Trophoblast cell (in vitro differentiated cells and primary cell): Measurements from ENCODE around the gene MBP.

Source experiments
- DNase-seq, 2 donors: peaks; one replicate each; pipeline ENCODE4 v3.0.0-alpha.2; 2016
- H2AFZ ChIP-seq: 2 replicates; pipeline ENCODE4 v1.6.1; 2013; ENCODE audit warnings: low read length, moderate library complexity, mild to moderate bottlenecking; ENCODE audit not compliant: insufficient read depth, poor library complexity
- H2AK5ac ChIP-seq: 2 replicates; pipeline ENCODE4 v1.6.1; 2013; ENCODE audit warnings: mild to moderate bottlenecking, low read length
- H2BK120ac ChIP-seq: 2 replicates; pipeline ENCODE4 v1.6.1; 2013; ENCODE audit warnings: low read length, mild to moderate bottlenecking, moderate library complexity; ENCODE audit not compliant: insufficient read depth, poor library complexity
- H2BK12ac ChIP-seq: 2 replicates; pipeline ENCODE4 v1.6.1; 2013; ENCODE audit warnings: mild to moderate bottlenecking, low read length, moderate library complexity
- H2BK5ac ChIP-seq: 2 replicates; pipeline ENCODE4 v1.6.1; 2013; ENCODE audit warnings: low read length, low read depth, moderate library complexity, mild to moderate bottlenecking; ENCODE audit not compliant: poor library complexity
- H3K14ac ChIP-seq: 2 replicates; pipeline ENCODE4 v1.6.1; 2013; ENCODE audit warnings: mild to moderate bottlenecking, low read length
- H3K18ac ChIP-seq: 2 replicates; pipeline ENCODE4 v1.6.1; 2013; ENCODE audit warnings: mild to moderate bottlenecking, low read length
- H3K23ac ChIP-seq: 2 replicates; pipeline ENCODE4 v1.6.1; 2013; ENCODE audit warnings: low read length
- H3K27ac ChIP-seq: 2 replicates; pipeline ENCODE4 v1.5.1; 2013; ENCODE audit warnings: low read depth, mild to moderate bottlenecking, inconsistent platforms, low read length, moderate library complexity
- H3K27me3 ChIP-seq: 2 replicates; pipeline ENCODE4 v1.6.1; 2013; ENCODE audit warnings: inconsistent platforms, mild to moderate bottlenecking, low read length, moderate library complexity; ENCODE audit not compliant: insufficient read depth
- H3K36me3 ChIP-seq, 2 experiments: 1 replicate in 1 of 2; 2 replicates in 1 of 2; pipeline ENCODE4 v1.6.1; 2013; ENCODE audit warnings: low read length in 2 of 2, mild to moderate bottlenecking in 2 of 2, moderate library complexity in 1 of 2; ENCODE audit not compliant: insufficient read depth in 2 of 2, control insufficient read depth in 1 of 2
- H3K4ac ChIP-seq: 2 replicates; pipeline ENCODE4 v1.6.1; 2013; ENCODE audit warnings: low read depth, mild to moderate bottlenecking, low read length, moderate library complexity
- H3K4me1 ChIP-seq, 2 experiments: 1 replicate in 1 of 2; 2 replicates in 1 of 2; pipeline ENCODE4 v1.6.1; 2013; ENCODE audit warnings: low read length in 2 of 2, mild to moderate bottlenecking in 2 of 2, moderate library complexity in 1 of 2; ENCODE audit not compliant: insufficient read depth in 2 of 2, control insufficient read depth in 1 of 2
- H3K4me2 ChIP-seq: 2 replicates; pipeline ENCODE4 v1.6.1; 2013; ENCODE audit warnings: inconsistent platforms, mild to moderate bottlenecking, low read length, moderate library complexity
- H3K4me3 ChIP-seq: 2 replicates; pipeline ENCODE4 v1.5.1; 2013; ENCODE audit warnings: mild to moderate bottlenecking, low read depth, low read length, inconsistent platforms
- H3K79me1 ChIP-seq: one replicate; pipeline ENCODE4 v1.6.1; 2013; ENCODE audit warnings: low read length
- H3K79me2 ChIP-seq: 2 replicates; pipeline ENCODE4 v1.6.1; 2013; ENCODE audit warnings: low read length, mild to moderate bottlenecking; ENCODE audit not compliant: control insufficient read depth, insufficient read depth, poor library complexity
- H3K9ac ChIP-seq: 2 replicates; pipeline ENCODE4 v1.6.1; 2013; ENCODE audit warnings: mild to moderate bottlenecking, low read length
- H3K9me3 ChIP-seq: 2 replicates; pipeline ENCODE4 v1.6.1; 2013; ENCODE audit warnings: low read depth, mild to moderate bottlenecking, control low read depth, inconsistent platforms, low read length; ENCODE audit not compliant: insufficient read depth
- H4K12ac ChIP-seq: 2 replicates; pipeline ENCODE4 v1.6.1; 2013; ENCODE audit warnings: low read depth, mild to moderate bottlenecking, low read length, moderate library complexity
- H4K8ac ChIP-seq: 2 replicates; pipeline ENCODE4 v1.6.1; 2013; ENCODE audit warnings: low read depth, mild to moderate bottlenecking, low read length, moderate library complexity
- H4K91ac ChIP-seq: one replicate; pipeline ENCODE4 v1.6.1; 2013; ENCODE audit warnings: low read depth, mild to moderate bottlenecking, low read length, moderate library complexity
- WGBS: extraction: QIAGEN DNeasy Blood & Tissue Kit; methylation state at CpG from one replicate; pipeline ENCODE4 v1.1.7; 2013; ENCODE audit warnings: missing lambda C conversion rate; ENCODE audit not compliant: insufficient read length, insufficient coverage; ENCODE audit errors: extremely low coverage; 5-methylcytosine and 5-hydroxymethylcytosine counted together

Gene MBP

DNA sequence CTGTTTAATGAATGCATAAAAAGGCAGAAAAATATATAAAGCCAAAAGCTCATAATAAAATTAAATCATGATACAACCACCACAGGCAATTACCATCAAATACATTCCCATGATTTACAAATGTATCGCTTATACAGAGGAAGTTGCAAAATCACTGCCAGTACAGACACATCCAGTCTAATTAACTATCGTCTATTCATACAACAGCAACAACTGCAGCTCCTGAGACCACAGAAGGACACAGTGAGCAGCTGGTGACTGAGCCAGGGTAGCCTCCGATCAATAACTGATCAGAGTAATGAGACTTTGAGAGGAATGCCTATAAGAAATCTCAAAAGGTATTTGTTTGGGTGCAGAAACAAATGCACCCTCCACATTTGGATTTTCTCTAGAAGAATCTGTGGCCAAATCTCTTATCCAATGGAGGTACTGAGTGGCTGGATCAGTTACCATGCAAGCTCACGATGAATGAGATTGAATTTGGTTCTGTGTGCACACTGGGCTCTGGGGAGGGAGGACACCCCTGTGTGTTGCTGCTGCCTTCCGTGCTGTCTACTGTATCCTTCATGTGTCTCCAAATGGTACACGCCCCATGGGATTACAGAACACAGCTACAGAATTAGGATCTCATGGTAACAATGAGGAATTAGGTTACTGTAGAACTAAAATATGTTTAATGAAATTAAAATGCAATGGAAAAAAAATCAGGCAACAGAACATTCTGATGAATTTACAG is 119.6 kb downstream of the MBP start:
- no peaks in the 10 kb centered on the region for H3K27me3 ChIP-seq
- H3K9ac ChIP-seq: no peak overlapping the region
- no peak overlapping the region for H3K27ac ChIP-seq
- H2BK5ac ChIP-seq: no peak overlapping the region
- no peak overlapping the region for H3K23ac ChIP-seq
- no CpG with 5 or more reads among the region's 6 CpGs for WGBS
- H4K8ac ChIP-seq: no peak overlapping the region
- no peak overlapping the region for H3K4ac ChIP-seq
- no peaks in the 10 kb centered on the region for H3K4me1 ChIP-seq
- no peak overlapping the region for H3K18ac ChIP-seq
- H4K91ac ChIP-seq: no peak overlapping the region
- no peak overlapping the region for H4K12ac ChIP-seq
- no peak overlapping the region for H2AFZ ChIP-seq
- no peaks in the 10 kb centered on the region for H3K9me3 ChIP-seq
- H3K4me2 ChIP-seq: no peak overlapping the region
- H3K4me3 ChIP-seq: no peak overlapping the region
- no peak overlapping the region for H3K14ac ChIP-seq
- no peak overlapping the region for H2AK5ac ChIP-seq
- H3K36me3 ChIP-seq: peaks cover 7 to 12% of the 10 kb centered on the region in 2 experiments
- no peaks in the 10 kb centered on the region for H3K79me1 ChIP-seq
- H2BK120ac ChIP-seq: no peak overlapping the region
- no peak overlapping the region for H2BK12ac ChIP-seq
- H3K79me2 ChIP-seq: no peaks in the 10 kb centered on the region
- no peak for DNase-seq

- Histone ChIP-seq H3K79me1 (no peaks in the 10 kb centered on the region), H4K91ac (no peak overlapping the region), H3K9ac (no peak overlapping the region), H3K14ac (no peak overlapping the region), H3K79me2 (no peaks in the 10 kb centered on the region), H3K27ac (no peak overlapping the region), H2BK12ac (no peak overlapping the region), H4K8ac (no peak overlapping the region), H3K4me2 (no peak overlapping the region), H2AFZ (no peak overlapping the region), H3K23ac (no peak overlapping the region), H3K27me3 (no peaks in the 10 kb centered on the region), H3K36me3 (peaks cover 7 to 12% of the 10 kb centered on the region in 2 experiments), H3K9me3 (no peaks in the 10 kb centered on the region), H3K4me1 (no peaks in the 10 kb centered on the region), H4K12ac (no peak overlapping the region), H3K18ac (no peak overlapping the region), H2AK5ac (no peak overlapping the region), H3K4ac (no peak overlapping the region), H2BK120ac (no peak overlapping the region), H2BK5ac (no peak overlapping the region), H3K4me3 (no peak overlapping the region)
- no CpG with 5 or more reads among the region's 8 CpGs for WGBS
- no peak for DNase-seq
Observed at GRCh38 chr18:77012120-77012519, 120.5 kb downstream of the MBP start.

GRCh38 chr18:77009675-77010074 is 122.9 kb downstream of the MBP start:
- H3K9me3 ChIP-seq: no peaks in the 10 kb centered on the region

GRCh38 chr18:77008576-77009315 is 123.8 kb downstream of the MBP start:
- Histone ChIP-seq H3K4ac (no peak overlapping the region), H3K36me3 (peaks cover 0 to 3% of the 10 kb centered on the region in 2 experiments), H3K23ac (no peak overlapping the region), H3K27ac (no peak overlapping the region), H2AFZ (no peak overlapping the region), H3K4me1 (no peaks in the 10 kb centered on the region), H2AK5ac (no peak overlapping the region), H3K79me1 (no peaks in the 10 kb centered on the region), H3K14ac (no peak overlapping the region), H3K4me3 (no peak overlapping the region), H2BK120ac (no peak overlapping the region), H3K9ac (no peak overlapping the region), H3K4me2 (no peak overlapping the region), H3K79me2 (no peaks in the 10 kb centered on the region), H4K91ac (no peak overlapping the region), H3K27me3 (no peaks in the 10 kb centered on the region), H4K12ac (no peak overlapping the region), H4K8ac (no peak overlapping the region), H3K18ac (no peak overlapping the region), H2BK5ac (no peak overlapping the region), H3K9me3 (no peaks in the 10 kb centered on the region), H2BK12ac (no peak overlapping the region)
- peak in 1 of 2 donors; percentile 57 for DNase-seq
- WGBS: no CpG with 5 or more reads among the region's 23 CpGs

More at GRCh38 chr18:77009675-77010074, 122.9 kb downstream of the MBP start:
- H3K14ac ChIP-seq: no peak overlapping the region
- no peak for DNase-seq
- H2BK12ac ChIP-seq: no peak overlapping the region
- no peak overlapping the region for H3K4me3 ChIP-seq
- H4K91ac ChIP-seq: no peak overlapping the region
- no peak overlapping the region for H4K8ac ChIP-seq
- peaks cover 0 to 3% of the 10 kb centered on the region in 2 experiments for H3K36me3 ChIP-seq
- no peaks in the 10 kb centered on the region for H3K27me3 ChIP-seq
- H3K79me2 ChIP-seq: no peaks in the 10 kb centered on the region
- H2AFZ ChIP-seq: no peak overlapping the region
- H2BK120ac ChIP-seq: no peak overlapping the region
- no peak overlapping the region for H3K4me2 ChIP-seq
- no peaks in the 10 kb centered on the region for H3K4me1 ChIP-seq
- H3K18ac ChIP-seq: no peak overlapping the region
- H3K4ac ChIP-seq: no peak overlapping the region
- H3K27ac ChIP-seq: no peak overlapping the region
- H4K12ac ChIP-seq: no peak overlapping the region
- no peak overlapping the region for H3K9ac ChIP-seq
- no peaks in the 10 kb centered on the region for H3K79me1 ChIP-seq
- no peak overlapping the region for H2AK5ac ChIP-seq
- H3K23ac ChIP-seq: no peak overlapping the region
- no peak overlapping the region for H2BK5ac ChIP-seq
- WGBS: no CpG with 5 or more reads among the region's 19 CpGs
